Gastroesophageal sphincter (tissue), 3 donors: ENCODE measurements around the gene CPXCR1.

ENCODE experiments used
- EP300 ChIP-seq: sonication (generic); formaldehyde crosslinking; IDR thresholded peaks from one replicate; pipeline ENCODE4 v1.6.1; 2017; ENCODE audit warnings: antibody characterized with exemption, mild to moderate bottlenecking
- POLR2A ChIP-seq, 2 donors: fragments of 450-650 bp; IDR thresholded peaks; one replicate each; pipeline ENCODE4 v1.6.1; 2017; ENCODE audit warnings: antibody characterized with exemption in 2 of 2, mild to moderate bottlenecking in 2 of 2, moderate library complexity in 1 of 2
- TF ChIP-seq, protein P1 (sequence below), 4 experiments: fragments of 200-600 bp in 2 of 4; fragments of 450-650 bp in 2 of 4; sonication (generic) in 1 of 4; IDR thresholded peaks; one replicate each; pipeline ENCODE4 v1.5.1; 2017 to 2019; ENCODE audit warnings: antibody characterized with exemption in 4 of 4, mild to moderate bottlenecking in 2 of 4, moderate library complexity in 2 of 4

- TF ChIP-seq, protein P1, sequence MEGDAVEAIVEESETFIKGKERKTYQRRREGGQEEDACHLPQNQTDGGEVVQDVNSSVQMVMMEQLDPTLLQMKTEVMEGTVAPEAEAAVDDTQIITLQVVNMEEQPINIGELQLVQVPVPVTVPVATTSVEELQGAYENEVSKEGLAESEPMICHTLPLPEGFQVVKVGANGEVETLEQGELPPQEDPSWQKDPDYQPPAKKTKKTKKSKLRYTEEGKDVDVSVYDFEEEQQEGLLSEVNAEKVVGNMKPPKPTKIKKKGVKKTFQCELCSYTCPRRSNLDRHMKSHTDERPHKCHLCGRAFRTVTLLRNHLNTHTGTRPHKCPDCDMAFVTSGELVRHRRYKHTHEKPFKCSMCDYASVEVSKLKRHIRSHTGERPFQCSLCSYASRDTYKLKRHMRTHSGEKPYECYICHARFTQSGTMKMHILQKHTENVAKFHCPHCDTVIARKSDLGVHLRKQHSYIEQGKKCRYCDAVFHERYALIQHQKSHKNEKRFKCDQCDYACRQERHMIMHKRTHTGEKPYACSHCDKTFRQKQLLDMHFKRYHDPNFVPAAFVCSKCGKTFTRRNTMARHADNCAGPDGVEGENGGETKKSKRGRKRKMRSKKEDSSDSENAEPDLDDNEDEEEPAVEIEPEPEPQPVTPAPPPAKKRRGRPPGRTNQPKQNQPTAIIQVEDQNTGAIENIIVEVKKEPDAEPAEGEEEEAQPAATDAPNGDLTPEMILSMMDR (IDR thresholded peaks at IDR 0.05), result no peak
- TF ChIP-seq EP300 (no peak), POLR2A (IDR thresholded peaks at IDR 0.05) (no peak)
Measured at GRCh38 chrX:88789825-88790224, 42.8 kb downstream of the CPXCR1 start.
